ENCODE data around the gene SENP1.

Gene SENP1

DNA sequence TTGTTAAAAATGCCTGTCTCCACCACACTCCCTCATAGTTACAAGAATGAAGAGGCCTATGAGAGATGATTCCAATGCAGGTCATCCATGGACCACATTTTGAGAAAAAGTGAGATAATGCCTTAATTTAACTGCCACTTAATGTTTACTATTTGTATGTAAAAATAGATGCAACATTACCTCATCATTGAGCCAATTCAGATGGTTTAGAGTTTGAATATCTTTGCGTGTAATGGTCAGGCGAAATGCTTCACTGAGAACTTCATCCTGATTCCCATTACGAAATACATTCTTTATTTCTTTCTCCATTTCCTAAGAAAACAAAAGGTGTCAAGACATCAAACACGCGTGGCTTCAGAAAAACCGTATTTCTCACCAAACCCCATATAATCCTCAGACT is 42.3 kb downstream of the SENP1 start:
- DNase-seq: no peak

DNA sequence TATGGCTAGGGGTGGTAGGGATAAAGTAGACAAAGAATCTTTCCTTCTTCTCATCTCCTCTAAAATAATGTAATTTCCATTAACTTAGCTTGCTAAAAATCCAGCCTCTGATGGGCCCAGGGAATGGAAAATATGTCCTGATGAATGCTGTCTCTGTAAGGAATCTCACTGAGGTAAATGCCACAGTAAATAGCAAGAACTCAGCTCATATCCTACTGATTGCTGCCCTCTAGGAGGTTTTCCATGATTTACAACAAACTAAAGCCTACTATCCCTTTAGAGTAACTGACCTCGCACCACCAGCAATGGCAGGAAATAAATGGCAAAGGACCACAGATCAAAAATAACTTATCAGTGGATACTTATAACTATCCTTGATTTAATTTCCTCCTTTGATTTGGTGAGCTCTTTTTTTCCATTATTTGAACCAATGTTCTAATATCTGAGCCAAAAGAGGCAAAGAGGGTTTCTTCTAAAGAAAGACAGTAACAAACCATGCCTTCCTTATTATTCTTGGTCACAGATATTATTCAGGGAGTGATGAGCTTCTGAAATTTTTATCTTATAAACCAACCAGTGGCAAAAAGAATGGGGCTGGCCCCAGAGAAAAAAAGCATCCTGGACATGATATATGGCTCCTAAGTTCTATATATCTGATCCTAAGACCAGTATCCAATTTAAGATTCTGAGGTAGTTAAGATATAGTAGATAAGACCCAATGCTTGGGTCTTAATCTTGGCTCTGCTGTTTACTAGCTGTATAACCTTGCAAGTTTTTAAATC is 43.8 kb downstream of the SENP1 start:
- no peak for DNase-seq

DNA sequence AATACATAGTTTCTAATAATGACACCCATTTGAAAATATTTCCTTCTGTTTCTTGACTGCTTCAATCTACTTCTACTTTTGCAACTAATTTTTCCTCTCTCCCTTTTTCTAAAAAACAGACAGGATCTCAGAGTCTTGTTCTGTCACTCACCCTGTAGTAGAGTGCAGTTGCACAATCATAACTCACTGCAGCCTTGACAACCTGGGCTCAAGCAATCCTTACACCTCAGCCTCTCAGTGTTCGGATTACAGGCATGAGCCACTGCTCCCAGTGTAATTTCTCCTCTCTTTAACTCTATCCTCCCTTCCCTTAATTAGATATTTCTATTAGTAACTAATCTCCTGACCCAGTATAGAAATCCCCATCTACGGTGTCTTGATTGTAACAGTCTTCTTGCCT is 45.4 kb downstream of the SENP1 start:
- DNase-seq: no peak

DNA sequence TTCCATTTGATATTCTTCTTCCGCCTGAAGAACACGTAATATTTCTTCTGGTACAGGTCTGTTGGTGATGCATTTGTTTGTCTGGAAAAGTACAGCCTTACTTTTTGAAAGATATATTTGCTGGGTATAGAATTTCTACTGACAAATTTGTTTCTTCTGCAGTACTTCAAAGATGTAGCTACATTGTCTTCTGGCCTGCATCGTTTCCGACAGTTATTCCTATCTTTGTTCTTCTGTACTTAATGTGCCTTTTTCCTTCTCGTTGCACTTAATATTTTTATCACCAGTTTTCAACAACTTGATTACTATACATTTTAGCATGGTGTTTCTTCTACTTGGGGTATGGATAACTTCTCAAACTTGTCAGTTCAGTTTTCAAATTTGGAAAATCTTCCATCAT is 47.1 kb downstream of the SENP1 start:
- no peak for DNase-seq

DNA sequence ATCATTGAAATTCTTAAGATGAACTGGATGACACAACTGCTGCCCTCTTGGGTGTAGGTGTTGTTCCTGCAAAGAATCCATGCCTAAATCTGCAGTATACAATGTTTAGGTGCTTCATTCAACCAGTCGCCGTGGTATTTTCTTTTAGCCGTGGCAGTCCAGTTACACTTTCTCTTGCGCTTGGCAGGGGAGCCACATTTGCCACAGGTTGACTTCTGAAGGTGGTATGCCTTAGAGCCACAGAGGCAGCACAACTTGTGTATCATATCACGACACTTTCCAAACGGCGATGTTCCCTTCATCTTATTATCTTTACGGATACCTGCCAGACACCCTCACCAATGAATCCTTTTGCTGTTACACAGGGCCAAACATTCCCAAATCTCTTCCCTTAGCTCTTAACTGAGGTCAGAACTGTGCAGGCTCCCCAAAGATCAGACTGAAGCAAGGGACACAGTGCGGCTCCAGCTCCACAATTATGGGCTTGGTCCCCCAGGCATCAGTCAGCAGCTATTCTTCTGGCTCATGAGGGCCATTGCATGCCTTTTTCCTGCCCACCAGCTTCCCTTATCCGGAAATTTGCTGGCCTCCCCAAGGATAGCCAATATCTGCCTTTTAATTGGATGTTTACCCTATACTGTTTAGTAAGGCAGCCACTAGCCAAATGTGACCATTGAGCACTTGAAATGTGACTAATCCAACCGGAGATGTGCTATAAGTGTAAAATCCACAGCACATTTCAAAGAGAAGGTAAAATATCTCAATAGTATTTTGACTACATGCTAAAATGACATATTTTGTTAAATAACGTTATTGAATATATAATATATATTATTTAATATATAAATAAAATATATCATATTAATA is 50.7 kb downstream of the SENP1 start:
- no peak for DNase-seq

DNA sequence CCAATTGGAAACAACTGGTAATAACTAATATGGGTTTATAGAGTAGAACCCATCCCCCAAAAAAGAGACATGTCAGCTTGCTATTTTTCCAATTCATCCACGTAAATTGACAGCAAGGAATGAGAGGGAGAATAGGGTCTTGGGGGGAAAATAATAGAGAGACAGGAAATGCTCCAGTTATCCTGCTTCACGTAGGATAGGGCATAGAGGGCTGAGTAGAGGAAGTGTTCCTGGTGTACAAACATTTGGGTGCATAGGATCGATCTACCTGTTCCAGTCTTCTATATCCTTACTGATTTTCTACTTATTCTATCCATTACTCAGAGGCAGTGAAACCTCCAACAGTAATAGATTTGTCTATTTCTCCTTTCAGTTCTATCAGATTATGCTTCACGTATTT is 52.0 kb downstream of the SENP1 start:
- DNase-seq: no peak

DNA sequence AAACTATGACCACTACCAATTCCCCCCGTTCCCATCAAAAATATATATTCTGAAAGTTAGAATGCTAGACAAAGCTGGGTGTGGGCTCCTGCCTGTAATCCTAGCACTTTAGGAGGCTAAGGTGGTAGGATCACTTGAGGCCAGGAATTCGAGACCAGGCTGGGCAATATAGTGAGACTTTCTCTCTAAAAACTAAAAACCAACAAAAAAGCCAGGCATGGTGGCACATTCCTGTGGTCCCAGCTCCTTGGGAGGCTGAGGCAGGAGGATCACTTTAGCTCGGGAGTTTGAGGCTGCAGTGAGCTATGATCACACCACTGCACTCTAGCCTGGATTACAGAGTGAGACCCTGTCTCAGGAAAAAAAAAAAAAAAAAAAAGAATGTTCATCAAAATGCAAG is 52.8 kb downstream of the SENP1 start:
- DNase-seq: no peak

DNA sequence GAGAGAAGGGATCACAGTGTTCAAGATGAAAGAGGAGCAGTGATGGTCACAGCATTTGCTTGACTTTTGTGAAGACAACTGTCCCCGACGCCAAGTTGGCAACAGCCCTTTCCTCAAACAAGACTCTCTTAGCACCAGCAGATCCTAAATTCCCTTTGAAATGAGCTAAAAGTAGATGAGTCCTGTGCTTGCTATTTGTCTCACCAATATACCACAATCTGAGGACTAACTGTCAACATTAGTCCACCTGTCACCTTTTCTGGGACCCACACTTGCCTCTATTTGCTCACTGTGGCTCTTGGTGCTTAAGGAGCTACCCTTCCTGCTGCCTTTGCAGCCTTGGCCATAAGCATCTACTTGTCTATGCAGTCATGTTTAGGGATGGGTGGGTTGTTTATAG is 54.2 kb downstream of the SENP1 start:
- DNase-seq: no peak

DNA sequence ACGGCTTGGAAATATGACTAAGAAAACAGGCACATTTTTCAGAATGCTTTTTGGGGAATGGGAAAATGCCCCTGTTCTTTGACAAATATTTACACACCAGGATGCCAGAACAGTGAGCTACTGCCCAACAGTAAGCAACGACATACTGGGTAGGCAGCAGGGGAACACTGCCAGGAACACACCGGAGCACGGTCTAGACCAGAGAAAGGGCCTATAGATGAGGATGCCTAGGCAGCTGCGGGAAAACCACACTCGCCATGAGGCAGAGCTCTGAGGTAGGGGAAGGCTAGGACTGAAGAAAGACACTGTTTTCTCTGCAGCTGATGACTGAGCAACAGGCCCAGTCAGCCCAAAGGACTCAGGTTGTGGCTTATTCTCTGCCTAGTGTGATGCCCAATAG is 55.7 kb downstream of the SENP1 start:
- DNase-seq: no peak

DNA sequence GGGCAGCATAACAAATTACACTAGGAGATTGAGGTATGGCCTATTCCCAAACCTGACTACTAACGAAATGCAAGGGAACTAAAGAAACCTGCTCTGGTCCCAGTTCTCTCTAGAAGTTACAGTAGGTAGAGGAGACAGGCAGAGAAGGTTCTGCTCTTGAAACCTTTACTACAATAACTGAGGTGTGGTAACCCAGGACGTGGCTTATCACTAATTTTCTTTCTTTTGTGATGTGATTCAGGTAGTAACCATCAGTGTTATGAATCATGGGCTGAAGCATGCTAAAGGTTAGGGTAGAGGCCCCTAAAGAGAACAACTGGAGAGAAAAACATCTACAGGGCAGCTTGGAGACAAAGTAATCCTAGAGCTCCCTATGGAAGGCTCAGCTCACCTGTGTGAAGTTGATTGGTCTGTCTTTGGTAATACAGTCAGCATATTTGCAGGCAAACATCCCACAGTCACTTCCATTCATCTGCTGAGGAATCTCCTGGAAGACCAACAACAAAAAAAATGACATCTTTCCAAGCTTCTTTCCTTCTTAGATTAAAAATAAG is 59.8 kb downstream of the SENP1 start:
- DNase-seq: no peak

DNA sequence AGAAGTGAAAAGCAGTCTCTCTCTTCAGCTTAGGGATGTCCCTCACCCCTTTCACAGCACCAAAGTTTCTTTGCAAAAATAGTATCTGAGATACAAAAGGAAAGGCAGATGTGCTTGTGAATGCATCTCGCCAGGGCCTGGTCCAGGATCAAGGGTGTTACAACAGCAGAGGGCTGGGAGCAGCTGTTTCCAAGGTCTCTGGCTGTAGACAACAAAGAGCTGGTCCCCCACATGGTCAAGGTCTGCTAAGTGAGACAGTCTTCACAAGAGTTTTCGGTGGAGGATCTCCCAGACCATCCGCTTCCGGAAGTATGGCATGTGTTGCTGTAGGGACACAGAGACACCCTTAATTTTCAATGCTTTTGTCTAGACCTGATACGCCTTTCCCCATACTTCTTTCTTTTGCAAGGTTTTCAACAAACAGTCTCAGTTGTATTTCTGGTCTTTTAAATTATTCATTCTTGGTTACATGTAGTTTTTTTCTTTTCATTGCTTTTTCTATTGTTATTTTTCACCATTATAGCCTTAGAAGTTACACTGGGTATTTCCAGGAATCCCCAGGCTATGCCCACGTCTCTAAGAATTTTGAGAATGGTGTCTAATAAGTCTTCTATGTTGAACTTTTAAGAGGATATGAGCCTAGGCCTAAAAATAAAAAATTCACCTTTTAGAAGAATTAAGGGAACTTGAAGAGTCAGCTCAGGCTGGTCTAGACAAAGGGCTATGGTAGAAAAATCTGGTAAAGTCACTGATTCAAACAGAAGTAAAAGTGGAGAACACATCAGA is 60.6 kb downstream of the SENP1 start:
- no peak for DNase-seq

DNA sequence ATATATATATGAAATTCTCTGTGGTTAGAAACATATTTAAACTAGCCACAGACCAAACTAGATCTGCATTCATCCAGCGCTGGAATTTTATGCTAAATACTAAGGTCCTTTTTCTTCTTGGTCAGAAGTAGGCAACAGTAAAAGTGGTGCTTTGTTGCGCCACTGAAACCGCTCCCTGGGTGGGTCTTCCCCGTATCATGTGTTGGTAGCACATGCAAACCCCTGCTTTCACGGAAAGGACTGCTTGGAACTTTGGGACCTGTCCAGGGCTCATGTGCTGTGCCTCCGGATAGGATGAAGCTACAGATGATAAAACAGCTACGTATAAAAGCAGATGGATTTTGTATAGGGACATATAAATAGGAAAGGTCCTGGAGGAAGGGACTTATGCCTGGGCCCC is 61.5 kb downstream of the SENP1 start:
- no peak for DNase-seq

DNA sequence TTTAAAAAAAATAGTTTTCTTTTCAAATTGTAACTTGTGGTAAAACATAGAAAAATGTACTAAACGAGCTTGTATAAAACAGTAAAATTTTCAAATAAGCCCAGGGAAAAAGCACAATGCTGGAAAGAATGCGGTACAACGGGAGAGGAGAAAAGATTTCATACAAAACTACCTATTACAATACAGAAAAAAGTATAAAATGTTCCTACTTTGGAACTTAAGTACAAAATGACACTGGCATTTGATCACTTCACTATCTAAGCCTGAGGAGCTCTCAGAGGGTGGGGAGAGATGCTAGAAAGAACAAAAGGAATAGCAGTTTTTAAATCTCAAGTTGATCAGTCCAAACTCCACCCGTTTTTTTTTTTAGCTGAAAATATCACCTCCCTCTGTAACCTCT is 62.1 kb downstream of the SENP1 start:
- no peak for DNase-seq

DNA sequence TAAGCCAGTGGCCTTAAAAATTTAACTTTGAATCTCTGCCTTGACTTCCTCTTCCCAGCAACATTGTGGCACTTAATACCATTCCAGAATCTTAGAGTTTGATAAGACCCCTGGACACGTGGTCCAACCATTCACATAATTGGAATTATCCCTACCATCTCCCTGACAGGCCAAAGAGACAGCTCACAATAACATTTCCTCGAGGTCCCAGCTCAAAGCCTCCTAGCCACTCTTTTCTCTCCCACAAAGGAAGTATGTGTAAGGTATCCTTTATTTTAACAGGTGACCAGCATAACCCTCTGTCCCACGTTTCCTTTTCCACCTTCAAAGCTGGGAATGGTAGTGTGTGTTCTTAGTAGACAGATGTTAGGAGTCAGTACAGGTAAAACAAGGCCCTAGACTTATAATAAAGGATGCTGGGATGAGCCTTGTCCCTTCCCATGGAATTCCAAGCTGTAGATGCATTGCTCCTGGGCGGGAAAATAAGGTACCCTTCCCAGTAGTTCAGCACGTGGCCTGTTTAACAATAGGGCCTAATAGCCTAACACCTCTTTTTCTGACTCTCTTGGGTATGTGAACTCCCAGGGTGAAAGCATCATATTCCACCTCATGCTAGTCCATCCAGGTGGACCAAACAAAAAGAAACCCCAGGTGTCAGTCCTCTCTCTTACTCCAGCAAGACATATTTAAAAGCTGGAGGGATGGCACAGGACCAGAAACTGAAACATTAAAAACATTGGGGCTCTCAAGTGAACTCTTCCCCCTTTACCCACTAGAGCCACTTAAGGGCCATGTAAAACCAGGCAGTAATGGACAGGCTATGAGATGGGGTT is 64.1 kb downstream of the SENP1 start:
- no peak for DNase-seq

DNA sequence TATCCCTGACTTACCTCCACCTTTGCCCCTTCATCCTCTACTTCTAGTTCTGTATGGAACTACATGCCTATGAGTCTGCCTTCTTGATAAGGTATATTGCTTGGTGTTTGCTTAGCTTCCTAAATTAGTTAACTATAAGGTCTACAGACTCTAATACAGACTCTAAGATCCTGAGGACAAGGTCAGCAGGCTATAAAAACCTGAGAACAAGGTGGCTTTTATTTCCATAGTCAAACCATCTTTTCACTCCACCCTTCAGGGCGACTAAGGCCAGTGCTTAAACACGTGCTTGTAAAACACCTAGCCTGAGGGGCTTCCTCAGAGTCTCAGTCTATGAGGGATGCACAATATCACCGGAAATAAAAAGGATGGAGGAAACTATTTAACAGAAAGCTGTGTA is 65.5 kb downstream of the SENP1 start:
- no peak for DNase-seq

DNA sequence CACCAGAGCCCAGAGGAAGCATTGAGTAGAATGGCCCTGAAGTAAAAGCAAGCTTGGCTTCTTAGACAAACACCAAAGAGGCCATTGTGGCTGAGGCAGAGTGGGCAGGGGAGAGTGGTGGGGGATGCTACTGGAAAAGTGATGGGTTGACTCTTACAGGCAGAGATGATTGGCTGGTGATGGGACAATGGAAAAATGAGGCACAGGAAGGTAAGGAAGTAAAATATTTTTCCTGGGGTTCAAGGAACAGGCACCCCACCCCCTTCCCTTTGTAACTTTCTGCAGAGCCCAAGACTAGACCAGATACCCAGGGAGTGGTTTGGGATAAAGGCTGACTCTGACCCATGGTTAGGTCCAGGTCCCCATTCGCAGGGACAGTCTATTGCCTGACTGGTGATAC is 66.7 kb downstream of the SENP1 start:
- no peak for DNase-seq

DNA sequence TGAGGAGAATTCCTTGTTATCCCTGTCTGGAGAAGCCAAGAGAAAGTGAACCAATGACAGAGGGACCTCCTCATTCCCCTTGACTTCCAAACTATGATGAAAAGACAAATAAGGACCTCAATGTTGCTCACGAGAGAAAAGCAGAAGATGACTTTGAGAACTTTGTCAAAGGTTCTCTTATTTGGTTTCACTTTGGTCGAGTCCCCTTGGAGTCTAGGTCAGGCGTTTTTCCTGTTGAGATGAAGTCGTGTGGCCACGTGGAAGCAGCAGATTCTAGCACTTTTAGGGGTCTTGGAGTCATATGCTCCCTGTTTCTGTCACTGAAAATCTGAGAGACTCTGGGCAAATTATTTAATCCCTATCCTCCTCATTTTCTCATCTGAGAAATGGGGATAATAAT is 67.8 kb downstream of the SENP1 start:
- DNase-seq: peak in 1 of 2 donors; percentile 25

DNA sequence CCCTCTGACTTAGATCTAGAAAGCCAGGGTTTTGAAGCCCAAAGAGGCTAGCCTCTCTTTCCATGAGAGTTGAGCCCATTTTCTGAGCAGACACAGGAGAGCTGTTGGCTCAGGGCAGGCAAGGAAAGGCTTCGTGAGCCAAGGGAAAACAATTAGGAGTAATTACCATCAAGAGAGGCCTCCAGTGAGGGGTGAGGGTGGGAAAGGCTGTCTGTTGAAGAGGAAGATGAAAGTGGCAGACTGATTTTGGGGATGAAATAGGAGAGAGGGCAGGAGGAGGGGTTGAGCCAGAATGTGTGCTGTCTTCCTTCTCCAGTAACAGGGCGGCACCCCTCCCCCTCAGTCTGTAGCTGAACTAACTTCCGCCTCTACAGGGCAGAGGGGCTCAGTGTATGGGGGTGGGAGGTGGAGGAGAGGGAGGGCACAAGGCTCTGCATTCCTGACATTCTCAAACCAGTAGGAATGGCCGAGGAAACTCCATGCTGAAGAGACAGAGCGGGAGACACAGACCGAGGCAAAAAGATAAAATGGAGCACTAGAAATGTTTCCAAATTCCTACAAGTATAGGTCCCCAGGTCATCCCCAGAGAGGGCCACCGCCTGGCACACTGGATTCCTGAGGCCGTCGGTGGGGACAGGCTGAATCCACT is 68.5 kb downstream of the SENP1 start:
- DNase-seq: no peak

DNA sequence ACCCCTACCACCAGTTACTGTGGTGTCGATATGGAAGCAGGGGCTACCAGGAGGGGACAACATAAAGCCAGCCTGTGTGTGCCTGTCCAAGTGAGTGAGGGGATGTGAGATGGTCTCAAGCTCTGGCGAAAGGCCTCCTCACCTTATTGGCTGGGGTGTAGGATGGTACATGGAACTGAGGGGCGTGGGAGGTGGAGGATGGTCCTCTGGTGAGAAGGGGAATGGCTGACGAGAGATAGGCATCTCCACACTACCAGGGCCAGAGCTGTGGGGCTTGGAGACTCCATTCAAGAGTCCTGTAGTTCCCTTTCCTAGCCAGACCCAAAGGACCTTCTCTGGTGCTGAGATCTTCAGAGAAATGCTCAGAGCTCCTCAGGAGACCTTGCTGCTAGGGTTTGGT is 69.1 kb downstream of the SENP1 start:
- DNase-seq: no peak

DNA sequence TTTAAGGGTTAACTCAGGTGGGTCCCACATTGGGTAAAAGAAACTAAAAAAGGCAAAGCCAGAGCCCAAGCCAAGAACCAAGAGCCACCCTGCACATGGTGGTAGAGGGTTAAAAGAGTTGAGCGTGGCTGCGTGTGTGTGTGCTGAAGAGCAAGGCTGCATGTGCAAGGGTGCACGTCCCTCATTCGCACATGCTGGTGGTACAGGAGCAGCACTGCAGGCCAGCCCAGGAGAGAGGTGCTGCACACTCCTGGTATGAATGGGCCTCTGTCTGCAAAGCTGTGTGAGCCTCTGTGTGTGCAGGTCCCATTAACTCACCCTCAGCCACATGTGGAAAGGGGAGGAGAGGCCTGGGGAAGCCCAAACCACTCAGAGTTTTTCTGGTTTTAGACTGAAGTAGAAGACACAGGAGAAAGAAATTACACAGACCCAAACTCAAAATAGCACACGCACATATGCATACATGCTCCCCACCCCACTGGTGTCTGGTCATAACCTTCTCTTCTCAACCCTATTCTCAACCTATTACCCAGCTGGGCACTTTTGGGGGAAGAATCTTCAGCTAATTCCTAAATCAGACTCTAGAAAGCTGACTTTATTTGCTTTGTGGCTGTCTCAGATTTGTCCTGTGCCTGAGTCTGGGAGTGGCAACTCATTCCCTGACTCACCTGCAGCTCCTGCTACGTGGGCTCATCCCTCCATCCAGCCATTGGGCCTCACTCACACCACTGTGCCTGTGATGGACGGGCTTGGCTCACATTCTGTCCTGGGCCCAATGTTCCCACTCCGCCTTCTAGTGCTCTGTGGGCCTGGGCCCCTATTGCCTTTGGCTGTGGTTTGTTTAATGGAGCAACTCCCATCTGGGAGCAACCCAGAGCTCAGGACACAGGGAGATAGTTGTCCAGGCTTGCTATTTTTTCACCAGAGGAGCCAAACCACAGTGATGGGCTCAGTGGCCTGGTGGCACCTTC is 70.8 kb downstream of the SENP1 start:
- no peak for DNase-seq

DNA sequence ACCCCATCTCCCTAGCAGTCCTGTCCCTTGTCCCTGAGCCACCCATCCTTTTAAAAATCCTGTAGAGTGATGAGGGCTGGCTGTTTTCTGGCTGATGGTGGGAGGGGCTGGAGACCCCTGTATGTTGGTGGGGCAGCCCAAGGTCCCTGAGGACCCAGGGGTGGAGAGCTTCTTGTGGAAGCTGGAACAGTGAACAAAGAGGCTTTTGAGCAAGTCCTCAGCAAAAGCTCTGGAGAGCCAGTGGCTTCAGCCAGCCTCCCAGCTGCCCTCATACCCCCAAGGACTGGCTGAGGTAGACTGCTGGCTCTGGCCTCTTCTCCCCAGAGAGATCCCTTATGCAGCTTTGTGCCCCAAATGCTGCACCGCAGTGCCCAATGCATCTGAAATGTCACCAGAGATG is 72.4 kb downstream of the SENP1 start:
- no peak for DNase-seq
